ENCODE data around the gene USP12. TPM values are rescaled to one million over a fixed set of nuclear protein-coding genes. Genes with fewer than 3 reads are reported as not detected.

USP12 gene
- total and polyA plus RNA-seq, 2 experiments from 2014 or later, result 18.4 to 39.3 TPM

- Histone ChIP-seq H3K27me3 (ENCODE audit: insufficient read depth) (no peaks in the 10 kb centered on the region), H3K4me3 (no peak overlapping the region), H4K20me1 (replicated peaks; ENCODE audit: insufficient read depth) (no peaks in the 10 kb centered on the region), H3F3A (replicated peaks; ENCODE audit: low read depth) (no peaks in the 10 kb centered on the region), H3K36me3 (ENCODE audit: insufficient read depth) (no peaks in the 10 kb centered on the region), H3K9me2 (ENCODE audit: insufficient read depth) (no peaks in the 10 kb centered on the region), H3K4me2 (no peak overlapping the region), H3K27ac (ENCODE audit: low read depth) (no peak overlapping the region), H2AFZ (peak overlapping the region; percentile 90; the same call in 1 of the 2 replicates), H3K4me1 (ENCODE audit: insufficient read depth) (peaks cover 10% of the 10 kb centered on the region; the same call in 1 of the 2 replicates), H3K79me2 (replicated peaks; ENCODE audit: insufficient read depth) (no peaks in the 10 kb centered on the region)
- no peak for DNase-seq (ENCODE audit: low spot score)
- no peak overlapping the region for H3K27ac Mint-ChIP-seq
- no peaks in the 10 kb centered on the region for H3K36me3 Mint-ChIP-seq (ENCODE audit: low read depth)
- peaks cover 2% of the 10 kb centered on the region for H3K27me3 Mint-ChIP-seq (ENCODE audit: insufficient read depth, low read depth, poor library complexity)
- no peak for ATAC-seq
- TF ChIP-seq EZH2phosphoT487 (IDR thresholded peaks at IDR 0.05; ENCODE audit: unreplicated experiment) (no peak), ZNF462 (CRISPR knock-in tag; IDR thresholded peaks at IDR 0.05) (no peak), JUNB (IDR thresholded peaks at IDR 0.05; ENCODE audit: unreplicated experiment) (no peak), EZH2 (IDR thresholded peaks at IDR 0.05; ENCODE audit: low read depth, unreplicated experiment) (no peak), CREB1 (CRISPR knock-in tag; IDR thresholded peaks at IDR 0.05; ENCODE audit: low read depth) (no peak), ZNF114 (CRISPR knock-in tag; IDR thresholded peaks at IDR 0.05) (no peak), ETS1 (IDR thresholded peaks at IDR 0.05) (no peak), NANOG (IDR thresholded peaks at IDR 0.05; ENCODE audit: borderline replicate concordance) (no peak), ZNF331 (CRISPR knock-in tag; IDR thresholded peaks at IDR 0.05; ENCODE audit: low read depth) (no peak), POLR2AphosphoS5 (IDR thresholded peaks at IDR 0.05; ENCODE audit: low read depth) (no peak), STAT1 (IDR thresholded peaks at IDR 0.05; ENCODE audit: unreplicated experiment) (no peak)
- TF ChIP-seq, protein P1, sequence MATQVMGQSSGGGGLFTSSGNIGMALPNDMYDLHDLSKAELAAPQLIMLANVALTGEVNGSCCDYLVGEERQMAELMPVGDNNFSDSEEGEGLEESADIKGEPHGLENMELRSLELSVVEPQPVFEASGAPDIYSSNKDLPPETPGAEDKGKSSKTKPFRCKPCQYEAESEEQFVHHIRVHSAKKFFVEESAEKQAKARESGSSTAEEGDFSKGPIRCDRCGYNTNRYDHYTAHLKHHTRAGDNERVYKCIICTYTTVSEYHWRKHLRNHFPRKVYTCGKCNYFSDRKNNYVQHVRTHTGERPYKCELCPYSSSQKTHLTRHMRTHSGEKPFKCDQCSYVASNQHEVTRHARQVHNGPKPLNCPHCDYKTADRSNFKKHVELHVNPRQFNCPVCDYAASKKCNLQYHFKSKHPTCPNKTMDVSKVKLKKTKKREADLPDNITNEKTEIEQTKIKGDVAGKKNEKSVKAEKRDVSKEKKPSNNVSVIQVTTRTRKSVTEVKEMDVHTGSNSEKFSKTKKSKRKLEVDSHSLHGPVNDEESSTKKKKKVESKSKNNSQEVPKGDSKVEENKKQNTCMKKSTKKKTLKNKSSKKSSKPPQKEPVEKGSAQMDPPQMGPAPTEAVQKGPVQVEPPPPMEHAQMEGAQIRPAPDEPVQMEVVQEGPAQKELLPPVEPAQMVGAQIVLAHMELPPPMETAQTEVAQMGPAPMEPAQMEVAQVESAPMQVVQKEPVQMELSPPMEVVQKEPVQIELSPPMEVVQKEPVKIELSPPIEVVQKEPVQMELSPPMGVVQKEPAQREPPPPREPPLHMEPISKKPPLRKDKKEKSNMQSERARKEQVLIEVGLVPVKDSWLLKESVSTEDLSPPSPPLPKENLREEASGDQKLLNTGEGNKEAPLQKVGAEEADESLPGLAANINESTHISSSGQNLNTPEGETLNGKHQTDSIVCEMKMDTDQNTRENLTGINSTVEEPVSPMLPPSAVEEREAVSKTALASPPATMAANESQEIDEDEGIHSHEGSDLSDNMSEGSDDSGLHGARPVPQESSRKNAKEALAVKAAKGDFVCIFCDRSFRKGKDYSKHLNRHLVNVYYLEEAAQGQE (IDR thresholded peaks at IDR 0.05; ENCODE audit: unreplicated experiment), result no peak
- TF ChIP-seq, protein P2, sequence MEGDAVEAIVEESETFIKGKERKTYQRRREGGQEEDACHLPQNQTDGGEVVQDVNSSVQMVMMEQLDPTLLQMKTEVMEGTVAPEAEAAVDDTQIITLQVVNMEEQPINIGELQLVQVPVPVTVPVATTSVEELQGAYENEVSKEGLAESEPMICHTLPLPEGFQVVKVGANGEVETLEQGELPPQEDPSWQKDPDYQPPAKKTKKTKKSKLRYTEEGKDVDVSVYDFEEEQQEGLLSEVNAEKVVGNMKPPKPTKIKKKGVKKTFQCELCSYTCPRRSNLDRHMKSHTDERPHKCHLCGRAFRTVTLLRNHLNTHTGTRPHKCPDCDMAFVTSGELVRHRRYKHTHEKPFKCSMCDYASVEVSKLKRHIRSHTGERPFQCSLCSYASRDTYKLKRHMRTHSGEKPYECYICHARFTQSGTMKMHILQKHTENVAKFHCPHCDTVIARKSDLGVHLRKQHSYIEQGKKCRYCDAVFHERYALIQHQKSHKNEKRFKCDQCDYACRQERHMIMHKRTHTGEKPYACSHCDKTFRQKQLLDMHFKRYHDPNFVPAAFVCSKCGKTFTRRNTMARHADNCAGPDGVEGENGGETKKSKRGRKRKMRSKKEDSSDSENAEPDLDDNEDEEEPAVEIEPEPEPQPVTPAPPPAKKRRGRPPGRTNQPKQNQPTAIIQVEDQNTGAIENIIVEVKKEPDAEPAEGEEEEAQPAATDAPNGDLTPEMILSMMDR (conservative IDR thresholded peaks at IDR 0.05; ENCODE audit: low read depth in 2 of 2), result no peak
- no peaks in the 10 kb centered on the region; the same call in 2 of the 3 replicates for H3K9me3 Mint-ChIP-seq
- H3K4me3 Mint-ChIP-seq, result no peak overlapping the region
- peaks cover 20% of the 10 kb centered on the region for H3K4me1 Mint-ChIP-seq
Observed at GRCh38 chr13:27192973-27193372, 21.4 kb upstream of the USP12 start.

All from GM23338 (cell line).